NCI-H226 (cell line): ENCODE data around the gene TMEM91.
"Not testable (repeated sequence)": the region's sequence is repeated elsewhere in the genome, so short reads cannot be mapped to it uniquely, and the experiment has no call there.

ENCODE experiments used
- DNase-seq: peaks from one replicate; pipeline ENCODE4 v3.0.0-alpha.2; 2015

TMEM91 gene

DNA sequence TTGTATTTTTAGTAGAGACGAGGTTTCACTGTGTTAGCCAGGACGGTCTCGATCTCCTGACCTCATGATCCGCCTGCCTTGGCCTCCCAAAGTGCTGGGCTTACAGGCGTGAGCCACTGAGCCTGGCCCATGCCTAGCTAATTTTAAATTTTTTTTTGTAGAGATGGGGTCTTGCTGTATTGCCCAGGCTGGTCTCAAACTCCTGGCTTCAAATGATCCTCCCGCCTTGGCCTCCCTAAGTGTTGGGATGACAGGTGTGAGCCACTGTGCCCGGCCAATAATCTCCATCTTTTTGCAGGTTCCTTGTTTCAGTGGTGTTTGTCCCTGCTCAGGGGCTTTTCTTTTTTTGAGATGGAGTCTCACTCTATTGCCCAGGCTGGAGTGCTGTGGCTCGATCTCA, 5.2 kb downstream of the TMEM91 start:
- DNase-seq: not testable (repeated sequence)

DNA sequence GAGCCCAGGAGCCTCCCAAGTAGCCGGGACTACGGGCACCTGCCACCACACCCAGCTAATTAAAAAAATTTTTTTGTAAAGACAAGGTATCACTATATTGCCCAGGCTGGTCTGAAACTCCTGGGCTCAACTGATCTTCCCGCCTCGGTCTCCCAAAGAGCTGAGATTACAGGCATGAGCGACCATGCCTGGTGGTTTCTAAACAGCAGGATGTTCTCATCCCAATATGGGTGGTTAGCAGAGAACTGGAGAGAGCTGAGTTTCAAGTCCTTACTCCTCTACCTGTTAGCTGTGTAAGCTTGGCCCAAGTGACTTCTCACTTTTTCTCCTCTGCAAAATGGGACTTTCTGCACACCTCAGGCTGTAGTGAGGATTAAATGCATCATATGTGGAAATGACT, 8.0 kb downstream of the TMEM91 start:
- no peak for DNase-seq

DNA sequence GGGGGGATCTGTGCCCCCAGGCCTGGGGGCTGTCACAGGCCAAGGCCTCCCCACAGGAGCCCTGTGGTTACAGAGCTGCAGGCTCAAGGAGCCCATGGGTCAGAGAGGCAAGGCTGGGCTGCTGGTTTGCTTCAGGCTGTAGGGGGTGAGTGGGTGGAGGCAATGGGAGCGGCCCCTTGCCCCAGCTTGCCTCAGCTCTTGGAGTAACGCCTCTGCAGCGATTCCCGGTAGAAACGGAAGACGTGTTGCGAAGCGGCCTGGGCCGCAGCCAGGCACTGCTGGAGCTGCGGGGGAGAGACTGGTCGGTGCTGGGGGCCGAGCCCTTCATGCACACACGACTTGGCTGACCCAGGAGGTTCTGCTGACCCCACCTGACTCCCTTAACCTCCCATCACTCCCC, 10.1 kb downstream of the TMEM91 start:
- DNase-seq: no peak

DNA sequence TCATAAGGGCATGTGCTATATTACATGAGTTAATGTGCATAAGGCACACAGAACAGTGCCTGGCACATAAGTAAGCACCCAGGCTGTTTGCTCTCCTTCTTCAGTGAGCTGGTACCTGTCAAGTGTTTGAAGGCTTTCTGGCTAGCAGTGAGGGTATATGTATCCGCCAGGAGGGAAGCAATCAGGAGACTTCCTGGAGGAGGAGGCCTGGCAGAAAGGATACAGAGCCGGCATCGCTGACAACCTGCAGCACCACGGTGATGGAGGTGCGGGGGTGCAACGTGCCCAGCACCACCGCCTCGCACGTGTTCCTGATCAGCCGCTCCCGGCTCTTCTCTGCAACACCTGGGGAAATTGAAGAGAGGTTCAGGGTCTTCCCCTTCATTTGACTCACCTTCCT, 15.3 kb downstream of the TMEM91 start:
- DNase-seq: no peak

DNA sequence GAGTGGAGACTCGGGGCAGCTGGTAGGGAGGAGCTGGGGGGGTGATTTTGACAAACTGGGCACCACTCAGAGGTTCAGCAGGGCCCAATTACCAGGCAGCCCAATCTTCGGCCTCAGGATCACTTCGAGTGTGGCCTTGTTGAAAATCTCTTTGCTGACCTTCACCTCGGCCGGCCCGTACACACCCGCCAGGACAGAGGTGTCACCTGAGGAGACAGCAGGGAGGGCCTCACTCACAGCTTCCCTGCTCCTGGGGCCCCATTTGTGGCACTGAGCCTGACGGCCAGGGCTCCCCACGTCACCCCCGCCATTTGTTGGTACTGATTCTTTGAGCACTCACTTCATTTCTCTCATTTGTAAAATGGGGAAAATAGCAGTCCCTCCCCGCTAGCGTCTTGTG, 16.4 kb downstream of the TMEM91 start:
- DNase-seq: no peak

DNA sequence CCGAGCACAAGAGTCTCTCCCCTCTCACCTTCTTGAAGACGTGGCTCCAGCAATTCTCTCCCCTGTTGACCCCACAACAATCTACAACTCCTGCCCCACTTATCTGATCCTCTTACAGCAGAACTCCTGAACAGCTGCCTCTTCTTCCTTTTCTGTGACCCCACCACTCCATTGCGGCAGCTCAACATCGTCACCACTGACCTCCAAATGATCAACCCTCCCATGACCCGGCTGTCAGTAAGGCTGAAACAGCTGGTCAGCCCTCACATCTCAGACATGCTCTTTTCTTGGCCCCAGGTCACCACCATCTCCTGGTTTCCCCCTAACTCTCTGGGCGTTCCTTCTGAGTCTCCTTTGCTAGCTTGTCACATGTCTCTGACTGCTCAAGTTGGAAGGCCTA, 19.0 kb downstream of the TMEM91 start:
- no peak for DNase-seq

DNA sequence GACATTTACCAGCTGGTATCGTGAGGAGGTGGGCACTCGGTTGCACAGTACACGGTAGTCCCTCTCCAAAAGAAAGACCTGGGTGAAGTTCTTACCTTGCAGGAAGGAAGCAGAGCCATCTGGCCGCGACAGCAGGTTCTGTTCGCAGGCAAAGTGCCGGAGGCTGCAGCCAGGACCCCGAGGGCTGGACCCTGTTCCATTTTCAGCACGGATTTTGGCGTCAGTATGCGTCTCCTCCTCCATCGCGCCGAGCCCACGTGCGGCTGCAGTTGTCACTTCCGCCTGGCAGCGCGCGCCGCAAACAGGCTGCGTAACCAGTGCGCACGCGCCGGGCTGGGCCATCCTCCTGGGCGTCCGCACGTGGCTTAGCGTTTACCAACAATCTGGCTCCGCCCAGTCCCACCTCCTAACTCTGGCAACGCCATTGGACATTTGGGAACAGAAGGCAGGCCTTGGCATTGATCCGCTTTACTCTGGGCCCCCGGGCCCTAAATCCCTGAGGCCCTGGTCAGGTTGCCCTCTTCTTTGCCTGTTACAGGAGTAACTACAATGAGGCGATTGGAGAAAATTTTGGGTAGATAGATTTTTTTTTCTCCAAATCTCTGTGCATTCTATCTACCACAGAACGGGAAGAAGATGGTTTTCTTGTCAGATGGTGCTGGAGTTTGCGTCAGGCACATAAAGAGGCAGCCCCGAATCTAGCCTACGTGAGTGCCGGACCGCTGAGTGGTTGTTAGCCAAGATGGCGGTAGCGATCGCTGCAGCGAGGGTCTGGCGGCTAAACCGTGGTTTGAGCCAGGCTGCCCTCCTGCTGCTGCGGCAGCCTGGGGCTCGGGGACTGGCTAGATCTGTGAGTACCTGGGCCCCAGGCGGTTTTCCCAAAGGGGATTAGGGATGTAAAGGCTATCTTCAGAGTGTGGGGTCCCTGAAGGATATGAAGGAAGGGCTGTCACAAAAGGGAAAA, 21.0 kb downstream of the TMEM91 start, which contains the start of the genes BCKDHA and EXOSC5:
Gene BCKDHA (plus strand): TSS at position 733 of the 964 bp plus-strand sequence. CDS start 10 bp downstream, at position 743.
Gene EXOSC5 (minus strand): TSS at position 274 of the 964 bp plus-strand sequence. CDS start 31 bp downstream, at position 243.
- peak; percentile 98 for DNase-seq

DNA sequence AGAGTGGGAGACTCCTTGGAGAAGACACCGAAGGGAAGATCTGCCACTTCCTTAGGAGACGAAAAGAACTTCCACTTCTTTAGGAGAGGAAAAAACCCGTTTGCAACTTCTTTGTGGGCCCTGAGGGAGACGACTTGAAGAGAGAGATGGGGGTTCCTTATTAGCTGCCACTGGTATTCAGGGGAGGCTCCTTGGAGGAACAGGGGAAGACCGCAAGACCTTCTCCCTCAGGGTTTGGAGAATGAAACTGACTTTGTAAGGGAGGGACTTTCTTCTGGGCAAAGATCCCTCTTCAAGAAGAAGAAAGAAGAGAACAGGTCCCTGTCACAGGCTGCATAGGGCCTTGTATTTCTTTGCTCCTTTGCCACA, 21.7 kb downstream of the TMEM91 start:
- DNase-seq: no peak

DNA sequence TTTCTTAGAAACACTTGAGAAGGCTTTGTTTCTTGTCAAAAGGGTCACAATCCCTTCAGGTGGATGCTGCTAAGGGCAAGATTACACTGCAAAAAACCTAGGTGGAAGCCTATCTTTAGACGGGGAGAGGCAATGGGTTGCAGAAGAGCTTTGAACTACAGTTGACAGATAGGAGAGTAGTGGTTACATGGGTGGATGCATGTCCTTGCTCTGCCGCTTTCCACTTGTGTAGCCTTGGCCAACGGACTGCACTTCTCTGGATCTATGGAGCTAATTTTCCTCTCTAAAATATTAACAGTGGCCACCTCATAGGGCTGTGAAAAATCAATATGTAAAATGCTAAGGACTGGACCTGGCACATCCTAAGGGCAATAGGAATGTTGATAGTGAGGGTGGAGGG, 22.3 kb downstream of the TMEM91 start:
- DNase-seq: no peak

DNA sequence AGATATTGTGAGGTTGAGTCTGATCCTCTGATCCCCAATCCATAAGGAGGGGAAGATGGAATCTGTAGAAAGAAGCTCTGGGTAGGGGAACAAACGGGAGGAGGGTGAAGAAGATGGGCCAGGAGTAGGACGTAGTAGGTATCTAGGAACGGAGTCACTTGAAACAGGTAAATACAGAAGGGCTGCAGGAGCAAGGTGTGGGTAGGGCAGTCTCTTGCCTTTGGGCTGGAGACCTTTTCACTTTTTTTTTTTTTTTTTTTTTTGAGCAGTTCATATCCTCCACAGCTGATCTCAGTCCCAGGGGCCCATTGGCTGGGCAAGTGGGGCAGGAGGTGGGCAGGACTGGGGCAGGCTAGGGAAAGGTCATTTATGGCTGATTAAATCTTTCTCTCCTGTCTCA, 22.8 kb downstream of the TMEM91 start:
- no peak for DNase-seq

DNA sequence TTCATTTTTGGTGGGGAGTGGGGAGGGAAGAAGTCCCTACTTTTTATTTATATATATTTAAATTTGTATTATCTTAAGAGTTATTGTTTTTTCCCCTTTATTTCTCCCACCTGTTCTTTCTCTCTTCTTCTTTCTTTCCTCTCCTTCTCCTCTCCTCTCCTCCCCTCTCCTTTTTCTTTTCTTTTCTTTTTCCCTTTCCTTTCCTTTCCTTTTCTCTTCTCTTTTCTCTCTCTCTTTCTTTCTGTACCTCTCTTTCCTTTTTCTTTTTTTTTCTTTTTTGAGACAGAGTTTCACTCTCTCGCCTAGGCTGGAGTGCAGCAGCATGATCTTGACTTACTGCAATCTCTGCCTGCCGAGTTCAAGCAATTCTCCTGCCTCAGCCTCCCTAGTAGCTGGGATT, 23.2 kb downstream of the TMEM91 start:
- no peak for DNase-seq

DNA sequence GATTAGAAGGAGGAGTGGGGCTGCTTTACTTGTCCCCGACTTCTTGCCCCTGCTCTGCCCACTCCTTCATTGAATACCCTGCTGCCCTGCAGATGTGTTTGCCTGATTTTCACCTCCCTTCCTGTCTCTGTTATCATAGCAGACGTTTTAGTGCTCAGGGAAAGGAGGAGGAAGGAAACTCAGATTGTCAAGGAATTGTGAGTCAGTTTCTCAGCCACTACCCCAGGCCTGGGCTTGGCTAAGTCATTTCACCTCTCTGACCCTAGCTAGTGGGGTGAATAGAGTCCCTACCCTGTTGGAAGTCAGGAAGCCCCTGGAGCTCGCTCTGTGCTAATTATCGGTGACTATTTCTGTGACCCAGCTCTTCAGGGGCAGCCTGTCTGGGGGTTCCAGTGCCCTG, 25.1 kb downstream of the TMEM91 start:
- no peak for DNase-seq

DNA sequence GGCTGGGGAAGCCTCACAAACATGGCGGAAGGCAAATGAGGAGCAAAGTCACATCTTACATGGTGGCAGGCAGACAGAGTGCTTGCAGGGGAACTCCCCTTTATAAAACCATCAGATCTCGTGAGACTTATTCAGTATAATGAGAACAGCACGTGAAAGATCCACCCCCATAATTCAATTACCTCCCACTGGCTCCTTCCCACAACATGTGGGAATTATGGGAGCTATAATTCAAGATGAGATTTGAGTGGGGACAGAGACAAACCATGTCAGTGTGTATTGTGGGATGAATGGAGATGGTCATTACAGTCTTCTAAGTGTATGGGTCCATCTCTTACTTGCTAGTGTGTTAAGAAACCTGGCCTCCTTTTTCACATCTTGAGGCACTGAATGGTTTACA, 25.7 kb downstream of the TMEM91 start:
- DNase-seq: no peak

DNA sequence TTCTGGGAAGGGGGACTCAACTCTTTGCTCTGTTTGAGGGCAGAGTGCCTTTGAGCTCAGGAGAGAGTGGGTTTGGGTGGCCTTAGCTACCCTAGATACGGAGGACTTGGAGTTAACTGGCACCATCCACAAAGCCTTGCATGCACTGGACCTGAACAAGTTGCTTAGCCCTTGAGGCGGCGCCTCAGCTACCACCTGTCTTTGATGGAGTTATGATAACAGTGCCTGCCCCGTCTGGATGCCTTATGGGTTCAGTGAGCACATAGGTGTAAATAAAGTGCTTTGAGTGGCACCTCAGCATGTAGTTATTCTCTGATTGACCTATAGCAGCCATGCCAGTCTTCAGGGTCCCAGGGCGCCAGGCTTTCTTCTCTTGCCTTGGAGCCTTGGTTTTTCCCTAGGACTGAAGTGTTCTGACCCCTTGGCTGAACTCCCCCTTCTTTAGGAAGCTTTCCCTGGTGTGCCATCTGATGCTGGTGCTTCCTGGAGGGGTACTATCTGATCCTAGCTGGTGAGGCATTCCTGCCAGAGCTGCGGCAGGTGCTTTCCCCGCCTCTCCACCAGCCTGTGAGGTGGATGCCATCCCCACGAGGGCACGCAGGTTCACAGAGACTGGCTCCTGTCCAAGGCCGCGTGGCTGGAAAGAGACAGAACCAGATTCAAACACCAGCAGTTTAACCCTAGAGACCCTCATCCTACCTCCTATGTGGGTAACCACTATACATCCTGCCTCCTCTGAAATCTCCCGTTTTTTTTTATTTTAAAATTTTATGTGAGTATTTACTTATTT, 27.0 kb downstream of the TMEM91 start:
- no peak for DNase-seq

DNA sequence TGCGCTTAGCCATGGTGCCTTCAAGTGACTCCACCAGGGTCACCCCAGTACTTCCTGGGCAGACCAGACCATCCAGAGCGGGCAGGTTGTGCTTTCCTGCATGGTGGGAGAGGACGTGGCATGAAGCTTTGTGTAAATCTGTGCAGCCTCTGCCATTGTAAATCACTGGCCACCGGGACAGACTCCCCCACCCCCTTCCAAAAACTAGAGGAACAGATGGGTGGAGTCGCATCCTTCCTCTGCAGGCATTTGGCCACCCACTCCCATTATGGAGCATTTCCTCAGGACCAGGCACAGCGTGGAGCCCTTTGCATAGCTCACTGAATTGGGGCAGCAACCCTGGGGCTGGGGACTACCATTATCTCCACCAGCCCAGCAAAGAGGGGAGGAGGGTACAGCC, 29.4 kb downstream of the TMEM91 start:
- no peak for DNase-seq

DNA sequence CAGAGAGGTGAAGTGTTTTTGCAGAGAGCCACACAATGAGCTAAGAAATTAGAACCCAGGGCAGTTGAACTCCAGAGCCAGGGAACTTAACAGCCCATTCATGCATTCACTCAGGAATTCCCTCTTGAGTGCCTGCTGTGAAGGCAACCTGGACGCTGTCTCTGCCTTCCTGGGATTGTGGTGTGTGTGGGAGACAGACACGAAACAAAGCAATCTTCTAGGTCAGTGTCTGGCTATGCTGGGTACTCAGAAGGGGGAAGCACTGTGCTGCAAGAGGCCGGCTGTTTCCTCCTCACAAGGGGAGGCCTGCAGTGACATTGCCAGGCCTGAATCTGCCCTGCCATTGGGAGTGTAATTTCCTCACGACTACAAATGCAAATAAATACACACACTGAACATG, 30.9 kb downstream of the TMEM91 start:
- DNase-seq: no peak

DNA sequence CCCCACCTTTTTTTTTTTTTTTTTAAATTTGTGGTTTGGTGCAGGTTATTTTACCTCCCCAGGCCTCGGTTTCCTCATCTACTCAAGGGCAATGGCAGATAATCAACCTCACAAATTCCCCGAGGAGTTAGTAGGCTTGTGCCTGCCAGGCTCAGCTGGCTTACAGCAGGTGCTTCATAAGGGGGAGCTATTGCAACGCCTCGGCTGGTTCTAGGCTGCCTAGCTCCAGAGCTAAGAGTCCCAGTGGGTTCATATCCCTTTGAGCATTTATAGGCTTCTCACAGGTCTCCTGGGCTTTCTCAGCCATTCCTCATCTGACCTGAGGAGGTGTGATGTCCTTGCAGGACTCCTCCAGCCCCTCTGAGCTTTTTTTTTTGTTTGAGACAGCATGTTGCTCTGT, 31.9 kb downstream of the TMEM91 start:
- no peak for DNase-seq

DNA sequence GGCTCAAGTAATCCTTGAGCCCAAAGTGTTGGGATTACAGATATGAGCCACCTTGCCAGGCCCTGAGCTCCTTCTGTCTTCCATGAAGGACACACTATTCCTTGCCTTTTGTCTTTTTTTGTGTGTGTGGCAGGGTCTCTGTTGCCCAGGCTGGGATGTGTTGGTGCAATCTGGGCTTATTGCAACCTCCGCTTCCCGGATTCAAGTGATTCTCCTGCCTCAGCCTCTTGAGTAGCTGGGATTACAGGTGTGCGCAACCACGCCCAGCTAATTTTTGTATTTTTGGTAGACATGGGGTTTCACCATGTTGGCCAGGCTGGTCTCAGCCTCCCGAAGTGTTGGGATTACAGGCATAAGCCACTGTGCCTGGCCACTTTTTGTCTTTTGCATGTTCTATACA, 32.5 kb downstream of the TMEM91 start:
- DNase-seq: not testable (repeated sequence)

DNA sequence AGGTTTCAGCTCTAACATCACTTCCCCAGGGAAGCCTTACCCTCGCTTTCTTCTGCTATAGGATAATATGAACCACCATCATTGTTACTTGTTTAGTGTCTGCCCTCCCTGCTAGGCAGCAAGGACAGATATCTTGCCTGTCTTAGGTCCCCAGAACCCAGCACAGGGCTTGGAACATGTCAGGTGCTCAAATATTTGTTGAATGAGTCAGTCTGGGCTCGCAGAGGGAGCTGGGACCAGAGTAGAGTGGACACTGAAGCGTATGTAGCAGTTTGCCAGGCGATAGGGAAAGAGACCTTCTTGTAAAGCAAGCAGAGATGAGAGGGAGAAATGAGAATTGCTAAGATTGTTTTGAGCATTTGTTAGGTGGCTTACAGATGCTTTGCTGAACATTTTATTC, 33.0 kb downstream of the TMEM91 start:
- no peak for DNase-seq

DNA sequence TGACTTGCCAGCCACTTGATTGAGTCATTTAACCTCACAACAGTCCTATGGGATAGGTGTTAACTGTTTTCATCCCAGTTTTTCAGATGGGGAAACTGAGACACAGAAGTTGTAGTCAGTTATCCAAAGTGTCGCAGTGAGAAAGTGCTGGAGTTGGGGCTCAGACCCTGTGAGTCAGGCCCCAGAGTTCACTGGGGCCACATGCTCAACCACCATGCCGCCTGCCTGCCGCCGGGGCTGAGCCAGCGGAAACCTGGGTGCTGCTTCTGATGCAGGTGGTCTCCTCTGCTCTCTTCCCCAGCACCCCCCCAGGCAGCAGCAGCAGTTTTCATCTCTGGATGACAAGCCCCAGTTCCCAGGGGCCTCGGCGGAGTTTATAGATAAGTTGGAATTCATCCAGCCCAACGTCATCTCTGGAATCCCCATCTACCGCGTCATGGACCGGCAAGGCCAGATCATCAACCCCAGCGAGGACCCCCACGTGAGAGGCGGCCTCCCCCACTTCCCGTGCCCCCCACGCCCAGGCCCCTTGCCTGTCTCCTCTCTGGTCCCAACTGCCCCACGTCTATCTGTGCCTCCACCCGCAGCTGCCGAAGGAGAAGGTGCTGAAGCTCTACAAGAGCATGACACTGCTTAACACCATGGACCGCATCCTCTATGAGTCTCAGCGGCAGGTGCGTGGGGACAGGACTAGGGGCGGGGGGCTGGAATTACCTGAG, 34.2 kb downstream of the TMEM91 start:
- no peak for DNase-seq

DNA sequence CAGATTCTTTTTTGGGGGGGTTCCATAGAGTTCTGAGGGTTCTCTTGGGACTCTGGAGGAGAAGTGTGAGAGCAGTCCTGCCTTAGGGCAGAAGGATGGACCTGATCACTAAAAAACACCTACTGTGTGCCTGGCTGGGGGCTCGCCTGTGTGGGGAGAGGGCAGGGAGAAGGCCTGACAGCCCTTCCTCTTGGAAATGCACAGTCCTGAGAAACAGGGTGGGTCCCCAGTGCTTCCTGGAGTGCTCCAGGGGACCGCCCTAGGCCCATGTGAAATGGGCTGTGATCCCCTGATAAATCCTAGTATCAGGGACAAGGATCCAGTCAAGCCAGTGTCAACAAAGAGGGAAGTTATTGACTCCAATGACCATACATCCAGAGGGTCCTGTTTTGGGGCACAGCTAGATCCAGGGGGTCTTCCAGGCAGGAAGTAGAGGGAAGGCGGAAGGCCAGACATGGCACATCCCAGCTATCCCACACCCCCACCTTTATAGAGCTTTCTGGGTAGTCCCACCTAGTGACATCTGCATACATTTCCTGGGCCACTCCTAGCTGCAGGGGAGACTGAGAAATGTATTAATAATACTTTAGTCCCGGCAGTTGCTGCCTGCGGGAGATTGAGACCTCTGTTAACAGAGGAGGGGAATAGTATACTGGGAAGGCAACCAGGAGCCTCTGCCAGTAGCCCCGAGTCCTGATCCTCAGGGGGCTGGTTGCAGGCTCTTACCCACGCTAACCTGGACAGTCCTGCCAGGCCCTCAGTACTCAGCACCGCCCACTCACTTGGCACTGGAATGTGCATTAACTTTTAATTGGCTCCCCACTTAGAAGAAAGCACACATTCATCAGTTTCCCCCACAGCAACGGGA, 35.0 kb downstream of the TMEM91 start:
- DNase-seq: no peak

DNA sequence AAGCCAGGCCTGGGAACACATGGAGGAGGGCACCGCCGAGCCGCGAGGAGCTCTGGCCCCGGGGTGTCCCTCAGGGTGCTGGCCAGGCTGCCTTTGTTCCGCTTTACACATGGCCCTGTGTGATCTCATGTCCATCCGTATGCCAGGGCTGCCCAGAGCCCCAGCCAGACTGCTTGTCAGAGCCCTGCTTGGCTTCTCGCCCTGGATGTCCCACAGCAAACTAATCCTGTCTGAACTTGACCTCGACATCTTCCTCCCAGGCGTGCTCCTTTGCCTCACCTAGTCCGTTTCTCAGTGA, 35.6 kb downstream of the TMEM91 start:
- no peak for DNase-seq
